Right ventricle myocardium inferior (tissue), 1 donor: ENCODE measurements around the gene UGGT2. TPM values are rescaled to one million over a fixed set of nuclear protein-coding genes. Genes with fewer than 3 reads are reported as not detected.

ENCODE experiments used
- ATAC-seq: fragments of 200-7000 bp; cut with Tn5 transposase; one replicate; pipeline ENCODE4 v1.9.1; 2020; ENCODE audit warnings: mild to moderate bottlenecking, moderate library complexity
- DNase-seq: peaks from one replicate; pipeline ENCODE4 v3.0.0; 2021; ENCODE audit errors: missing footprints
- intact Hi-C: fragments of 100-400 bp; cut with DNase I; formaldehyde crosslinking; loops from one replicate; pipeline ENCODE4 v1.11.0; 2022
- long read RNA-seq: library from polyadenylated mRNA; unstranded; transcript quantifications from one replicate; pipeline ENCODE4 v2.0.0, GENCODE V29; 2021
- total RNA-seq: library from RNA; stranded (reverse); fragmentation: NEBNext Ultra II Directional; extraction: Animal tissue kit (Norgen Biotek cat#: 25700); gene quantifications from one replicate; pipeline ENCODE4 v1.2.1, GENCODE V29; 2021
- donor health status: DM: no; HTN: yes; CAD: no; lungs with severe emphysema.

The UGGT2 gene, protein sequence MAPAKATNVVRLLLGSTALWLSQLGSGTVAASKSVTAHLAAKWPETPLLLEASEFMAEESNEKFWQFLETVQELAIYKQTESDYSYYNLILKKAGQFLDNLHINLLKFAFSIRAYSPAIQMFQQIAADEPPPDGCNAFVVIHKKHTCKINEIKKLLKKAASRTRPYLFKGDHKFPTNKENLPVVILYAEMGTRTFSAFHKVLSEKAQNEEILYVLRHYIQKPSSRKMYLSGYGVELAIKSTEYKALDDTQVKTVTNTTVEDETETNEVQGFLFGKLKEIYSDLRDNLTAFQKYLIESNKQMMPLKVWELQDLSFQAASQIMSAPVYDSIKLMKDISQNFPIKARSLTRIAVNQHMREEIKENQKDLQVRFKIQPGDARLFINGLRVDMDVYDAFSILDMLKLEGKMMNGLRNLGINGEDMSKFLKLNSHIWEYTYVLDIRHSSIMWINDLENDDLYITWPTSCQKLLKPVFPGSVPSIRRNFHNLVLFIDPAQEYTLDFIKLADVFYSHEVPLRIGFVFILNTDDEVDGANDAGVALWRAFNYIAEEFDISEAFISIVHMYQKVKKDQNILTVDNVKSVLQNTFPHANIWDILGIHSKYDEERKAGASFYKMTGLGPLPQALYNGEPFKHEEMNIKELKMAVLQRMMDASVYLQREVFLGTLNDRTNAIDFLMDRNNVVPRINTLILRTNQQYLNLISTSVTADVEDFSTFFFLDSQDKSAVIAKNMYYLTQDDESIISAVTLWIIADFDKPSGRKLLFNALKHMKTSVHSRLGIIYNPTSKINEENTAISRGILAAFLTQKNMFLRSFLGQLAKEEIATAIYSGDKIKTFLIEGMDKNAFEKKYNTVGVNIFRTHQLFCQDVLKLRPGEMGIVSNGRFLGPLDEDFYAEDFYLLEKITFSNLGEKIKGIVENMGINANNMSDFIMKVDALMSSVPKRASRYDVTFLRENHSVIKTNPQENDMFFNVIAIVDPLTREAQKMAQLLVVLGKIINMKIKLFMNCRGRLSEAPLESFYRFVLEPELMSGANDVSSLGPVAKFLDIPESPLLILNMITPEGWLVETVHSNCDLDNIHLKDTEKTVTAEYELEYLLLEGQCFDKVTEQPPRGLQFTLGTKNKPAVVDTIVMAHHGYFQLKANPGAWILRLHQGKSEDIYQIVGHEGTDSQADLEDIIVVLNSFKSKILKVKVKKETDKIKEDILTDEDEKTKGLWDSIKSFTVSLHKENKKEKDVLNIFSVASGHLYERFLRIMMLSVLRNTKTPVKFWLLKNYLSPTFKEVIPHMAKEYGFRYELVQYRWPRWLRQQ (N-terminal part only)
- total RNA-seq = 10.0 TPM
- long read RNA-seq, partial matches to known transcripts = 2 of 4 reads
- long read RNA-seq, other reads (novel, unspliced or antisense) = 1 of 4 reads

DNA sequence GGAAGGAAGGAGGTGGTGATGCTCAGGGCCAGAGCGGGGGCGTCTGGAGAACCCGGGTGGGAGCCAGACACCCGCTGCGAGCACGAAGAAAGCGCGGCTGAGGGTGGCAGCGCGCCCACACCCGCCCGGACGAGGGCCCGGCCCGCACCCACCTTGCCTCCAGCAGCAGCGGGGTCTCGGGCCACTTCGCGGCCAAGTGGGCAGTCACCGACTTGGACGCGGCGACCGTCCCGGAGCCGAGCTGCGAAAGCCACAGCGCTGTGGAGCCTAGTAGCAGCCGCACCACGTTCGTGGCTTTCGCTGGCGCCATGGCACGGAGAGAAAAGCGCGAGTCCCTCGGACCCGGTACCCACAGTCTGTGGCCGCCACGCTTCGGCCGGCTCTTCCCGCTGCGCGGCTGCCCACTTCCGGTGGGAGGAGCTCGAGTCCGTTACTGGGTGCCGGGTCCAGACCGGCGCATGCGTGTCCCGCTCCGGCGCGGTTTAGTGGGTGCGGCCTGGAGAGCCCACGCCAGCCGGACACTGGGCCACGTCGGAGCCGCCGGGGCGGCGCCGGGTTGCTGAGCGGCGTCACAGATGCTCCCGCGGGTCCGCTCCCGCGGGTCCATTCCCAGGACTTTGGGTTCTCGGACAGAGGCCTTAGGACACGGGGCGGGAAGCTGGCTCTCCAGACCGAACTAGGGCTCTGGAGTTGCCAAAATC lies at the start of gene UGGT2:
Gene UGGT2 (minus strand): TSS at position 399 of the 701 bp plus-strand sequence. CDS start 89 bp downstream, at position 310.
- ATAC-seq (peak; percentile 100), DNase-seq (peak; percentile 98)
- intact Hi-C loops = no loop called here

DNA sequence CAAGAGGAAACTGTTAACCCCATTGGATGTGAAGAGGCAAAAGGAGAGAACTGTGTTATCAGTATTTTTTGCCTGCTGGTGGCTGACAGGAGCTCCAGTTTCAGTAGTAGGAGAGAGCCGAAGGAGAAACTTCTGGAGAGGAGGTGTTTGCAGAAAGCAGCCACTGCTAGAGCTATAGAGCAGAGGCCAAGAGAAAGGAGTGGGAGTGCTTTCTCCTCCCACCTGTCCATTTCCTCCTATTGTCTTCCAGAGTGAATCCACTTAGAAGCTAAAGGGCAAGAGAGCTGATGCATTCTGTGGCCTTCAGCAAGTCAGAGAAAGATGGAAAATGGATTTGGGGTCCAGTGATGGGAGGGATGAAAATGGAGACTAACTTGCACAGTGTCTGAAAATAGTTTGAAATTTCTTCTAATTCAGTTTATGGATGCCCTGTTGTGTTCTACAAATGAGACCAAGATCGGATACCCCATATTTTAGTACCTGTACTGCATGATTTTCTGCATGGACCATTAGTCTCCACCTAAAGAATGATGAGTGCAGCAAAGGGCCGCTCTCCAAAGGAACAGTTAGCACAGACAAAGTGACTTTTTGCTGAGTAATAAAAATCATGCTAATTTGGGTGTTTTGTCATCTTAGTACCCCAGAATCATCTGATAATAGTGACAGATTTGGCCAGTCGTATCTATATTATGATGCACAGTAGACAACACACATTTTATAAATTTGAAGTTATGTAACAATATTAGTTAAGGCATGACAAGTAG lies 47.4 kb upstream of the UGGT2 start:
- no peak for DNase-seq
- intact Hi-C loops = no loop called here
- no peak for ATAC-seq

DNA sequence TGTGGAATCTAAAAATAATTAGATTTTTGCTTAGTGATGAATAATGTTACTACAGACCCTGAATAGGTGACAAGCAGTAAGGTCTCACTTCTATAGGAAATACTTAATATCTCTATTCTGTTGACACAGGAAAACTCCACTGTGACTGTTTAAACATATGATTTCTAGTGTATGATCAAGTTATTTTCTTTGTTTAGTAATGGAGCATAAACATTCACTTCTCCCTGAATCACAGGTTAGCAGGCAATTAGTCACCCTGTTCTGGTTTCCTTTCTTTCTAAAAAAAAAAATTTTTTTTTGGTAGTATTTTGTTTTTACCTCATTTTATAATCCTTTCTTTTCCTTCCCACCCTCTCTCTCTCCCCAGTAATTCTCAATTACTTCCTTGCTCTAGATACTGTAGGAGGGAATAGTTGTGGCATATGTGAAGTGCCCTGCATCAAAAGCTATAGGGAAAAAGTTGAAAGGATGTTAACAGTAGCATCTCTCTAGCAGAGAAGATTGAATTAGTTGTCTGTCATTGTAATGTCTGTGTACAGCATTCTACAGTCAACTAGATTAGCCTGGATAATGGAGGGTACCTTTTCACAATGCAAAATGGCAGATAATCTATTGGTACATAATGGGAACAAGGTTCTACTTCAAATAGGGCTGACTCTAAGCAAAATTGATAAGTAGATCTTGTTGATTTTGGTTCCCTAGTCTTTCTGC lies 40.2 kb upstream of the UGGT2 start:
- DNase-seq = no peak
- intact Hi-C loops = no loop called here
- no peak for ATAC-seq

DNA sequence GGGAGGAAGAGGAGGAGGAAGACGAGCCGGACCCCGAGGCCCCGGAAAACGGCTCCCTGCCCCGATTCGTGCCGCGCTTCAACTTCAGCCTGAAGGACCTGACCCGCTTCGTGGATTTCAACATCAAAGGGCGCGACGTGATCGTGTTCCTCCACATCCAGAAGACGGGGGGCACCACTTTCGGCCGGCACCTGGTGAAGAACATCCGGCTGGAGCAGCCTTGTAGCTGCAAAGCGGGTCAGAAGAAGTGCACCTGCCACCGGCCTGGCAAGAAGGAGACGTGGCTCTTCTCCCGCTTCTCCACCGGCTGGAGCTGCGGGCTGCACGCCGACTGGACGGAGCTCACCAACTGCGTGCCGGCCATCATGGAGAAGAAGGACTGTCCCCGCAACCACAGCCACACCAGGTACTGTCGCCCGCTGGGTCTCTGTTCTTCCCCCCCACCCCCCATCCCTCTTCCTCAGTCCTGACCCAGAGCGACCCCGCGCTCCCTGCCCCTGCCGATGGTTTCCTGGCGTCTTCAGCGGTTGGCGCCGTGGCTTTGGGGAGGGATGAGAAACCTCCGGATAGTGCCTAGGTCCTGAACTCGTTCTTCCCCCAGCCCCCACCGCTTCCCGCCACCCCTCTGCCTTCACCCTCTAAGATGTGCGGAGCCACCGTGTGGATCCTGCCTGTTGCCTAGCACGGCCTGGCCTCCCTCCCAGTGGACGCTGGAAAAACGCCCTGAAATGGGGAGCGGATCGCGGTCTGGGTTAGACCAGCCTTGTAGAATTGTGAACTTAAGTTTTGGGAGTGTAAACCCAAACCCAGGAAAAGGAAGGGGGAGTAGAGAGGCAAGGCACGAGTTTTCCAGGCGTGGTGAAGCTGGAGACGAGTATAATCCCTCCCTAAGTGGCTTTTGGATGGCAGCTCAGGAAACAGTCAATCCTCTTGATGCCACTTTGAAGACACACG lies 38.2 kb upstream of the UGGT2 start:
- peak; percentile 58 for ATAC-seq
- intact Hi-C loops = no loop called here
- DNase-seq = peak; percentile 65

DNA sequence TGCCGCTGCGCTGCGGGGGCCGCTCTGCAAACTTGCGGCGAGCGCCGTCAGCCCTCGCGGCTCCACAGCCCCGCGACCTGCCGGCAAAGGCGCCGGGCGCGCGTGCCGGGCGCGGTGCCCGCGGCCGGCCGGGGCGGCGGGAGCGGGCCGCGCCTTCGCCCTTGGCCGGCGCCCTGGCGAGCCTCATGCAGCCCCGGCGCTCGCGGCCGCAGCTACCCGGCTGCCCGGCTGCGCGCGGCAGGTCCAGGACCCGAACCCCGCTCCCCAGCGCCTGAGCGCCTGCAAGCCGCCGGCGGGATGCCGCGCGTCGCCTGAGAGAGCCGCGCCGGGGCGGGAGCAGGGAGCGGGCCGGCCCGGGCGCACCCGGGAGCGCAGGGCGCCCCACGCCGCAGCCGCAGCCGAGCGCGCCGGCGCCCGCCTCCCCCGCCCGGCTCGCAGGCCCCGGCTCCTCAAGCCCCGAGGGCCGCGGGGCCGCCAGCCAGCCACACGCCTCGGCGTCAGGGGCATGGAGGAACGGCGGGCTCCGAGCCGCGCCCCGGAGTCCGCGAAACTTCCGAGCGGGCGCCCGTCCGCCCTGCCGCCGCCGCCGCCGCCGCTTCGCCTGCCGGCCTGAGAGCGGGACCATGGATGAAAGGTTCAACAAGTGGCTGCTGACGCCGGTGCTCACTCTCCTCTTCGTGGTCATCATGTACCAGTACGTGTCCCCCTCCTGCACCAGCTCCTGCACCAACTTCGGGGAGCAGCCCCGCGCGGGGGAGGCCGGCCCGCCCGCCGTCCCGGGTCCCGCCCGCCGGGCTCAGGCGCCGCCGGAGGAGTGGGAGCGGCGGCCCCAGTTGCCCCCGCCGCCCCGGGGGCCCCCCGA lies 37.3 kb upstream of the UGGT2 start:
- intact Hi-C loops = no loop called here
- ATAC-seq (peak; percentile 14), DNase-seq (peak; percentile 54)

DNA sequence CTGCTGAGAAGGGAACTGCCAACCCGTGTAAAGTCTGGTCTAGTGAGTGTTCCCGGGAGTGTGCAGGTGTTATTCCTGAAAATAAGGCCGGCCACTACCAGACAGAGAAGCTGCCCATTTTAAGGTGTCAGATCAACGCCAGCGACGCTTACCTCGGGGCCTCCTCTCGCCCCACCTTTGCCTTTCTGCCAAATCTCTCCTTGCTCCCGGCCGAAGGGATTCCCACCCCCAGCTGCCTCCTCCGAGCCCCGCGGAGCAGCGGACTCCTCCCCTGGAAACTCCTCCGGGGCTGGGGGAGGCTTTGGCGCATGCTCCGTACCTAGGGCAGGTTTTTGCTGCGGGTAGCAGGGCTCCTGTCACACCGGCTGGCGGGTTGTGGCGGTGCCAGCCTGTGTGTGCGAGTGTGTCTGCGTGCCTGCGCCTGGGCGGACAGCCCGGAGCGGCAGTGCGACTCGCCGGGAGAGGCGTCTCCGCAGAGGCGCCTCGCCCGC lies 36.6 kb upstream of the UGGT2 start, which contains the start of gene HS6ST3:
Gene HS6ST3 (plus strand): TSS at position 359 of the 491 bp plus-strand sequence.
- intact Hi-C loops = no loop called here
- ATAC-seq = peak; percentile 63
- DNase-seq = no peak

DNA sequence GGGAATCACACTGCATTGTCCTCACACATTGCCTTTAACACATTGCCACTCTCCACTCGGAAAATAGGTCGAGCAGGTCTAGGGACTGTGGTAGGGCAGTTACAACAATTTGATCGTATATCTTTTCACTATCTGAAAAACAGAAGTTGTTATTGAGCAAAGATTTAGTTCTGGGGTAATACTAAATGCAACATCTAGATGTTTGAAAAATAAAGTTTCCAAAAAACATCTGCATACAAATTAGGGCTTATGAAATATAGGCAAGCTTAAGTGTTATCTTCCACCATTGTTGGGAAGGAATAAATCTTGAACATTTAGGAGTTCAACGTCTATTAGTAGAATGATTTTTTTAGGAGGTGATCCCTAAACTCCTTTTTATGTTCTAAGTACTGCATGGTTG lies 35.9 kb upstream of the UGGT2 start:
- intact Hi-C loops = no loop called here
- no peak for DNase-seq
- ATAC-seq = no peak

DNA sequence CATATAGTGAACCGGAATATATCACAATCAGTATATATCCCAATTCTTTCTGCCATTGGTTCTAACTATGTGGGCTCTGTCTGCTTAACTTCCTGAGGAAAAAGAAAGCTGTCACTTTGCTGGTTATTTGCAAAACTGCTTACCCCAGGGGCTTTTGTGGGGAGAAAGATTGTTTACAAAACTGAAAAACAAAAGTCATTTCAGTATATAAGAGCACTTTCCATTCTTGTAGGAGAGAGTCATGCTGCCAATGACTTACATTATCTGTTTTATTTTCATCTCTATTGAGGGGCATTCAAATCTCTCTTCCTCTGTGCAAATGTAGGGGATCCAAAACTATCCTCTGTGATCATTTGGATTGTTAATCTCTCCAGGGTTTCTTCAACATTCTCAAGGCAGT lies 33.5 kb upstream of the UGGT2 start:
- ATAC-seq (no peak), DNase-seq (no peak)
- intact Hi-C loops = no loop called here

DNA sequence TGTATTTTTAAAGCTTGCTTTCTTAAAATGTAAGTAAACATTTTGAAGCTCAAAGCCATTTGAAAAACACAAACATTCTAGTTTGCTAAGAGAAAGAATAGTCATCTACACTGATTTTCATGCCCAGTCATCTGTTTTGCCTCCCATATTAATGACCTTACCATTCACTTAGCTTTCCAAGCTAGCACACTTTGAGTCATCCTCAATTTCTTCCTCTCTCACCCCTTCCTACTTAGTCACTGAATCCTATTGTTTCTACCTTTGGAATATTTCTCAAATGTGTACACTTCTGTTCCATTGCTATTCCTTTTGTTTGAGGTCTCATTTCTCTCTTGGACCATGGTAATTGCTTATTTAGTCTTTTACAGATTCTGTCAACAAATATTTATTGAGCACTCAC lies 29.4 kb upstream of the UGGT2 start:
- intact Hi-C loops = no loop called here
- ATAC-seq = no peak

DNA sequence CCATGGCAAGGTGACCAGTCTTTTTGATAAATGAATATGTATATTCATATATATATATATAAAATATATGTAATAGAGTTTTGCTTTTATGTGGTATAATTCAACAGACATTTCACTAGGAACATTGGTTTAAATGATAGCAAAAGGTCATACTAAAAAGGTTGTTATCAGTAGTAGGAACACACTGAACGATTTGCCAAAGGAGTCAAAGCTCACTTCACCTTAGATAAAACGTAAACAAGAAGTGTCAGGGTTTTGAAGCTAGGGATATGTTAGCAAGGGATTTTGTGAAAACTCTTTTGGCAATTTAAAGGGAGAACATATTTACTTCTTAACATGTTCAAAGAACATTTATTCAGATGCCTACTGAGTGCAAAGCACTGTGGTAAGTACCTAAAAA lies 28.7 kb upstream of the UGGT2 start:
- ATAC-seq = no peak

More for the DNA sequence above, 29.4 kb upstream of the UGGT2 start:
- no peak for DNase-seq

DNA sequence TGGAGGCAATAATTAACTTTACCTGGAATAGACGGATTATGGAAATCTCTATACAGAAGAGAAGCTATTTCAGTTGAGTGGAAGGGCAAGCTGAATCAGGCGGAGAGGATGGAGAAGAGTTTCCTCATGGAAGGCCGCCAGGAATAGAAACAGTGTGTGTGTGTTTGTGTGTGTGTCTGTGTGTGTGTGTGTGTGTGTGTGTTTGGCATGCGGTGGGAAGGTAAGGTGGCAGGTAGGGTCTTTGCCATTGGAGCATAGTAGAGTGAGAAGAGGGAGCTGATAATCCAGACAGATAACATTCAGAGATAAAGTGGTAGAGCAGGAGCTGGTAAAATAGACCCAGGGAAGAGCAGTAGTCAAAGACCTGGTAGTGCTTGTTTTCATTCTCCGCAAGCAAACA lies 27.5 kb upstream of the UGGT2 start:
- DNase-seq = no peak
- intact Hi-C loops = no loop called here
- no peak for ATAC-seq

More for the DNA sequence above, 28.7 kb upstream of the UGGT2 start:
- intact Hi-C loops = no loop called here
- no peak for DNase-seq

DNA sequence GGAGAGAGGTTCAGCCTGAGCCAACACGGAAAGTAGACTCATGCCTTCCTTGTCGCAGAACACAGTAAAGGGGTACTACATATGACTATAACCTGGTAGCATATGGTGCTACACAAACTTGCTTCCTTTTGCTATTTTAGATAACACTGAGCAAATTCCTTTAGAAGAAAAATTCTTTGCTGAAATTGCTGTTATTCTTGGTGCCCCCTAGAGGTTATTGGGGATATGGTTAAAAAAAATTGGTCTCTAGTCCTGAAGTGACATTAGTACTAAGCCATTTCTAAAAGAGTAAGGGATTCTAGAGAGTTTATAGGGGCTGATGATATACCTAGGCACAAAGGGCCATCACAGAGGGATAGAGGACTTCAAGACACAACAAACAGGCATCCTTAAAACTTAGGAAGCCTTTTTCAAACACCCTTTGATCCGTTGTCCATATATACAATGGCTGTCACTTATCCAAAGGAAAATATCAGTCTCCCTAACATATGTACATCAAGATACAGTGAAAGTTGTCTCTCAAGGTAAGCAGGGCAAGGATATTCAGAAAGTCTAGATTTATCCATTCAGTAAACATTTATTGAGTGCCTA lies 22.8 kb upstream of the UGGT2 start:
- DNase-seq = no peak
- no peak for ATAC-seq
- intact Hi-C loops = no loop called here

DNA sequence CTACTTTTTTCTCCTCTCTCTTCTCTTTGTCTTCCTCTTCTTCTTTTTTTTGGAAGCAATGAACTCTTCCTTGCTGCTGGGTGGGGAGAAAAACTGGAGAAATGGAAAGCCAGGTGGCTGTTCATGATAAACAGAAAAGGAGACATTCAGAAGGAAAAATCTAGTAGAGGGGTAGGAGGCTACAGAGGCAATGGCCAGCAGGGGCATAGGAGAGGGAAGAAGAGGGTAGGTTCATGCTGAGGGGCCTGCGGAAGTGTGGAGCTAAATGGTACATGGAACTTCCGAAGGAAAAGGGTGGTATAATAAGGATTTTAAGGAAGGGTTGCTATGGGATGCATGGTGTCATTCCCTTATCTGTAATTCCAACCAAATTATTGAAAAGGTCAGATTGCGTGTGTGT lies 19.2 kb upstream of the UGGT2 start:
- no peak for DNase-seq
- intact Hi-C loops = no loop called here

DNA sequence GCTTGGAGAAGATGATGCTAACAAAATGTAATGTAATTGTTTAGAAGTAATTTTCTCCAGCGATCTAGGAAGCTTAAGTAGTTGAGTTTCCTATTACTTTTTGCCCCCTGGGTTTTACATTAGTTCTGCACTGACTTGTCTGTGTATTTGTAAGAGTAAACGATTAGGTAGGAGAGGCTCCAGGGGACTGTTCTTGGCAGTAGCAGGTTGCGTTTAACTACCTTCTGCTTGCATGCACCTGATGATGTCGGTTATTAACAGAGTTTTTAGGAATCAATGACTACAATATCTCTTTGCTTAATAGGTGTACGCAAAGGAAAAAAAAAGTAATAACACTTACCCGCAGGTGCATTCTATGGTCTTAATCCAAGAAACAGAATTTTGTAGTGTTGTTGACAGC lies 18.3 kb upstream of the UGGT2 start:
- intact Hi-C loops = no loop called here

More for the DNA sequence above, 19.2 kb upstream of the UGGT2 start:
- no peak for ATAC-seq

More for the DNA sequence above, 18.3 kb upstream of the UGGT2 start:
- DNase-seq (no peak), ATAC-seq (no peak)
